ENCODE results near the gene IFNA6. TPM values are rescaled to one million over a fixed set of nuclear protein-coding genes. Genes with fewer than 3 reads are reported as not detected.

The IFNA6 gene
- total and polyA plus RNA-seq, 2 of the 8 experiments (the other 6 are each of a cell fraction or from before 2014, with no cell fraction given), result not detected

- TF ChIP-seq USF2 (IDR thresholded peaks at IDR 0.05; ENCODE audit: low read length) (no peak), CHD2 (IDR thresholded peaks at IDR 0.05; ENCODE audit: low read length) (no peak), TCF12 (IDR thresholded peaks at IDR 0.05; ENCODE audit: low read depth, low read length) (no peak)
These were observed 27.7 kb downstream of the IFNA6 start (continued) for GRCh38 chr9:21322911-21323461.

Data from H1 (cell line).